Stimulated activated naive B cell treated with anti-CD40 and anti-IgM and Interleukin-4, amounts not matched to agents 10 μg/mL and 1 μg/mL and 100 μg/mL, for 72 hours (primary cell): Measurements from ENCODE around the gene PCDHB6.
"Not testable (repeated sequence)": the region's sequence is repeated elsewhere in the genome, so short reads cannot be mapped to it uniquely, and the experiment has no call there.

ENCODE experiments used
- ATAC-seq, 2 donors: fragments of 150-1000 bp; cut with Tn5 transposase; replicated peaks; 2 replicates each; pipeline ENCODE4 v1.10.0; 2021; ENCODE audit warnings: moderate library complexity in 1 of 2
- DNase-seq: peaks from one replicate; pipeline ENCODE4 v3.0.0; 2021
- H3K27ac Mint-ChIP-seq: one replicate; pipeline ENCODE4 v1.8.0; 2022; ENCODE audit warnings: mild to moderate bottlenecking, mixed read lengths
- H3K27me3 Mint-ChIP-seq, 2 donors: one replicate each; pipeline ENCODE4 v1.8.0; 2022; ENCODE audit warnings: mixed read lengths in 2 of 2
- H3K36me3 Mint-ChIP-seq, 2 donors: one replicate each; pipeline ENCODE4 v1.8.0; 2022; ENCODE audit warnings: mixed read lengths in 2 of 2, mild to moderate bottlenecking in 1 of 2
- H3K4me1 Mint-ChIP-seq, 2 donors: one replicate each; pipeline ENCODE4 v1.8.0; 2022; ENCODE audit warnings: mixed read lengths in 2 of 2, mild to moderate bottlenecking in 1 of 2
- H3K4me3 Mint-ChIP-seq, 2 donors: one replicate each; pipeline ENCODE4 v1.8.0; 2022; ENCODE audit warnings: mild to moderate bottlenecking in 2 of 2, mixed read lengths in 2 of 2, moderate library complexity in 1 of 2
- H3K9me3 Mint-ChIP-seq, 2 donors: one replicate each; pipeline ENCODE4 v1.8.0; 2022; ENCODE audit warnings: mixed read lengths in 2 of 2, mild to moderate bottlenecking in 1 of 2

The PCDHB6 gene

DNA sequence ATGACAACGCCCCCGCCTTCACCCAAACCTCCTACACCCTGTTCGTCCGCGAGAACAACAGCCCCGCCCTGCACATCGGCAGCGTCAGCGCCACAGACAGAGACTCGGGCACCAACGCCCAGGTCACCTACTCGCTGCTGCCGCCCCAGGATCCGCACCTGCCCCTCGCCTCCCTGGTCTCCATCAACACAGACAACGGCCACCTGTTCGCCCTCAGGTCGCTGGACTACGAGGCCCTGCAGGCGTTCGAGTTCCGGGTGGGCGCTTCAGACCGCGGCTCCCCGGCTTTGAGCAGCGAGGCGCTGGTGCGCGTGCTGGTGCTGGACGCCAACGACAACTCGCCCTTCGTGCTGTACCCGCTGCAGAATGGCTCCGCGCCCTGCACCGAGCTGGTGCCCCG lies 29.5 kb downstream of the PCDHB6 start:
- ATAC-seq, DNase-seq, H3K9me3 Mint-ChIP-seq, H3K4me3 Mint-ChIP-seq, H3K36me3 Mint-ChIP-seq, H3K27ac Mint-ChIP-seq, H3K4me1 Mint-ChIP-seq: not testable (repeated sequence)
- peaks cover 27 to 31% of the 10 kb centered on the region in 2 donors for H3K27me3 Mint-ChIP-seq

DNA sequence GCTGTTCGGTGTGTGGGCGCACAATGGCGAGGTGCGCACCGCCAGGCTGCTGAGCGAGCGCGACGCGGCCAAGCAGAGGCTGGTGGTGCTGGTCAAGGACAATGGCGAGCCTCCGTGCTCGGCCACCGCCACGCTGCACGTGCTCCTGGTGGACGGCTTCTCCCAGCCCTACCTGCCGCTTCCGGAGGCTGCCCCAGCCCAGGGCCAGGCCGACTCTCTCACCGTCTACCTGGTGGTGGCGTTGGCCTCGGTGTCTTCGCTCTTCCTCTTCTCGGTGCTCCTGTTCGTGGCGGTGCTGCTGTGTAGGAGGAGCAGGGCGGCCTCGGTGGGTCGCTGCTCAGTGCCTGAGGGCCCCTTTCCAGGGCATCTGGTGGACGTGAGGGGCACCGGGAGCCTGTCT lies 30.0 kb downstream of the PCDHB6 start:
- not testable (repeated sequence) for H3K4me1 Mint-ChIP-seq, ATAC-seq
- H3K27me3 Mint-ChIP-seq = peaks cover 32 to 33% of the 10 kb centered on the region in 2 donors

DNA sequence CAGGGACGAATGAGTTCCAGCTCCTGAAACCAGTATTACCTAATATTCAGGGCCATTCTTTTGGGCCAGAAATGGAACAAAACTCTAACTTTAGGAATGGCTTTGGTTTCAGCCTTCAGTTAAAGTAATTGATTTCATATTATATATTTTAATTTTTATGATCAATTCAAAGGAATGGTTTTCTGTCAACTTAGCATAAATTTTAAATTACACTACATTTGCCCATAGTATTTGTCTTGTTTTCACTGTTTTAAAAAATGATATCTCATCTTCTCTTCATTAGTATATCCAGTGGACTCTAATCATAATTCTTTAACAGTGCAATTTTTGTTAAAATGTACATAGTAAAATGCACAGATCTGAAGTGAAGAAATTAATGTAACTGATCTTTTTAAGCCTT lies 30.5 kb downstream of the PCDHB6 start:
- ATAC-seq = no peak
- Mint-ChIP-seq H3K36me3 (peaks cover 8 to 13% of the 10 kb centered on the region in 2 donors), H3K27me3 (peaks cover 36 to 37% of the 10 kb centered on the region in 2 donors), H3K4me1 (peaks cover 0 to 2% of the 10 kb centered on the region in 2 donors), H3K9me3 (peaks cover 8 to 10% of the 10 kb centered on the region in 2 donors), H3K4me3 (no peak overlapping the region), H3K27ac (peak overlapping the region; percentile 42)
- no peak for DNase-seq

More for the DNA sequence above, 30.0 kb downstream of the PCDHB6 start:
- H3K4me3 Mint-ChIP-seq, H3K9me3 Mint-ChIP-seq, DNase-seq: not testable (repeated sequence)
- H3K27ac Mint-ChIP-seq = peak overlapping the region; percentile 42
- H3K36me3 Mint-ChIP-seq = peaks cover 8 to 13% of the 10 kb centered on the region in 2 donors

DNA sequence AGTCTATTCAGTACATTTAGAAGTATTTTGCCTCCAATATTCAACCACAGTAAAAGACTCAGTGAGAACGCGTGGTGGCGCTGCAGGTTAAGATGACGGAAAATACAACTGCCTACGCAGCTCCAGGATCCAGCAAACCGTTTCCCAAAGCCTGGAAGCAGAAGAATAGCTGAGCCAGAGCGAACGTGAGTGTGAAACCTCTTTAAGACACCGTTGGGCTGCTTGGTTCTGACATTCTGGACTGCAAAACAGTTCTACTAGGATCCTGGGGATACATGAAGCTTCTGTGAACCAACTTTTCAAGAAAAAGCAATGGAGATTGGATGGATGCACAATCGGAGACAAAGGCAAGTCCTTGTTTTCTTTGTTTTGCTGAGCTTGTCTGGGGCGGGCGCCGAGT lies 32.4 kb downstream of the PCDHB6 start, which contains the start of gene PCDHB16:
Gene PCDHB16 (plus strand): TSS at position 140 of the 400 bp plus-strand sequence. CDS start 173 bp downstream, at position 313.
- H3K27me3 Mint-ChIP-seq = peaks cover 50 to 52% of the 10 kb centered on the region in 2 donors
- H3K9me3 Mint-ChIP-seq = peaks cover 13 to 14% of the 10 kb centered on the region in 2 donors
- H3K4me3 Mint-ChIP-seq = no peak within 1 kb of the TSS
- peak within 1 kb of the TSS; percentile 79 for H3K27ac Mint-ChIP-seq
- peaks cover 5 to 6% of the 10 kb centered on the region in 2 donors for H3K4me1 Mint-ChIP-seq
- ATAC-seq (no peak), DNase-seq (no peak)
- peaks cover 13 to 16% of the 10 kb centered on the region in 2 donors for H3K36me3 Mint-ChIP-seq

DNA sequence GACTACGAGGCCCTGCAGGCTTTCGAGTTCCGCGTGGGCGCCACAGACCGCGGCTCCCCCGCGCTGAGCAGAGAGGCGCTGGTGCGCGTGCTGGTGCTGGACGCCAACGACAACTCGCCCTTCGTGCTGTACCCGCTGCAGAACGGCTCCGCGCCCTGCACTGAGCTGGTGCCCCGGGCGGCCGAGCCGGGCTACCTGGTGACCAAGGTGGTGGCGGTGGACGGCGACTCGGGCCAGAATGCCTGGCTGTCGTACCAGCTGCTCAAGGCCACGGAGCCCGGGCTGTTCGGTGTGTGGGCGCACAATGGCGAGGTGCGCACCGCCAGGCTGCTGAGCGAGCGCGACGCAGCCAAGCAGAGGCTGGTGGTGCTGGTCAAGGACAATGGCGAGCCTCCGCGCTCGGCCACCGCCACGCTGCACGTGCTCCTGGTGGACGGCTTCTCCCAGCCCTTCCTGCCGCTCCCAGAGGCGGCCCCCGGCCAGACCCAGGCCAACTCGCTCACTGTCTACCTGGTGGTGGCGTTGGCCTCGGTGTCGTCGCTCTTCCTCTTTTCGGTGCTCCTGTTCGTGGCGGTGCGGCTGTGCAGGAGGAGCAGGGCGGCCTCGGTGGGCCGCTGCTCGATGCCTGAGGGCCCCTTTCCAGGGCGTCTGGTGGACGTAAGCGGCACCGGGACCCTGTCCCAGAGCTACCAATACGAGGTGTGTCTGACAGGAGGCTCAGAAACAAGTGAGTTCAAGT lies 34.4 kb downstream of the PCDHB6 start:
- Mint-ChIP-seq H3K9me3 (peaks cover 17 to 20% of the 10 kb centered on the region in 2 donors), H3K27me3 (peaks cover 62 to 67% of the 10 kb centered on the region in 2 donors), H3K36me3 (peaks cover 19 to 21% of the 10 kb centered on the region in 2 donors), H3K4me3 (peak overlapping the region; percentile 25 to 39)
- not testable (repeated sequence) for H3K27ac Mint-ChIP-seq, H3K4me1 Mint-ChIP-seq, ATAC-seq, DNase-seq

DNA sequence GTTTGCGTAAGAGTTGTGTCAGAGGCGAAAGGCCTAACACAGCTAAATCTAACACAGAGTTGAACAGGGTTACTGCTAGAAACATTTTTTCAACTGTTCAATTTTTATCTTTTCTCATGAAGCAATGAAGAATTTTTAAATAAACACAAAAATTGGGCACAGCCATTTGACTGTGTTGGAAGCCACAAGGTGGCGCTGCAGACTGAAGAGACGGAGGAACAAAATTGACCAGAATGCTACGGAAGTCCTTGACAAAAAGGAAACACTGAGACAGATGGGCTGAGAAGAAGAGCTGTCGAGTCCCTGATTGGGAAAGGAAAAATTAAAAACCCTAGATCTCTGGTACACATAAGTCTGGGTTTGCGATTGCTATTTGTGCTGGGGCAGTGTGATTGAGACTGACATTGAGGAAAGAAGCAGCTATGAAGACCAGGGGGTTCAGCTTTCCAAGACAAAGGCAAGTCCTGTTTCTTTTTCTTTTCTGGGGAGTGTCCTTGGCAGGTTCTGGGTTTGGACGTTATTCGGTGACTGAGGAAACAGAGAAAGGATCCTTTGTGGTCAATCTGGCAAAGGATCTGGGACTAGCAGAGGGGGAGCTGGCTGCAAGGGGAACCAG lies 37.1 kb downstream of the PCDHB6 start, which contains the start of gene PCDHB9:
Gene PCDHB9 (plus strand): TSS at position 265 of the 616 bp plus-strand sequence. CDS start 158 bp downstream, at position 423.
- no peak for DNase-seq
- H3K4me1 Mint-ChIP-seq = peaks cover 6 to 7% of the 10 kb centered on the region in 2 donors
- peaks cover 21 to 24% of the 10 kb centered on the region in 2 donors for H3K9me3 Mint-ChIP-seq

DNA sequence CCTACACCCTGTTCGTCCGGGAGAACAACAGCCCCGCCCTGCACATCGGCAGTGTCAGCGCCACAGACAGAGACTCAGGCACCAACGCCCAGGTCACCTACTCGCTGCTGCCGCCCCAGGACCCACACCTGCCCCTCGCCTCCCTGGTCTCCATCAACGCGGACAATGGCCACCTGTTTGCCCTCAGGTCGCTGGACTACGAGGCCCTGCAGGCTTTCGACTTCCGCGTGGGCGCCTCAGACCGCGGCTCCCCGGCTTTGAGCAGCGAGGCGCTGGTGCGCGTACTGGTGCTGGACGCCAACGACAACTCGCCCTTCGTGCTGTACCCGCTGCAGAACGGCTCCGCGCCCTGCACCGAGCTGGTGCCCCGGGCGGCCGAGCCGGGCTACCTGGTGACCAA lies 38.8 kb downstream of the PCDHB6 start:
- not testable (repeated sequence) for H3K4me3 Mint-ChIP-seq, ATAC-seq

More for the DNA sequence above, 37.1 kb downstream of the PCDHB6 start, which contains the start of gene PCDHB9:
- ATAC-seq = no peak
- Mint-ChIP-seq H3K36me3 (peaks cover 16 to 27% of the 10 kb centered on the region in 2 donors), H3K27me3 (peaks cover 67 to 77% of the 10 kb centered on the region in 2 donors), H3K4me3 (peak within 1 kb of the TSS; percentile 65 to 67), H3K27ac (no peak within 1 kb of the TSS)

DNA sequence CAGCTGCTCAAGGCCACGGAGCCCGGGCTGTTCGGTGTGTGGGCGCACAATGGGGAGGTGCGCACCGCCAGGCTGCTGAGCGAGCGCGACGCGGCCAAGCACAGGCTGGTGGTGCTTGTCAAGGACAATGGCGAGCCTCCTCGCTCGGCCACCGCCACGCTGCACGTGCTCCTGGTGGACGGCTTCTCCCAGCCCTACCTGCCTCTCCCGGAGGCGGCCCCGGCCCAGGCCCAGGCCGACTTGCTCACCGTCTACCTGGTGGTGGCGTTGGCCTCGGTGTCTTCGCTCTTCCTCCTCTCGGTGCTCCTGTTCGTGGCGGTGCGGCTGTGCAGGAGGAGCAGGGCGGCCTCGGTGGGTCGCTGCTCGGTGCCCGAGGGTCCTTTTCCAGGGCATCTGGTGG lies 39.3 kb downstream of the PCDHB6 start:
- Mint-ChIP-seq H3K27me3 (peaks cover 64 to 74% of the 10 kb centered on the region in 2 donors), H3K9me3 (peaks cover 14 to 27% of the 10 kb centered on the region in 2 donors), H3K36me3 (peaks cover 13 to 26% of the 10 kb centered on the region in 2 donors)
- H3K27ac Mint-ChIP-seq, H3K4me3 Mint-ChIP-seq, DNase-seq, ATAC-seq, H3K4me1 Mint-ChIP-seq: not testable (repeated sequence)

More for the DNA sequence above, 38.8 kb downstream of the PCDHB6 start:
- not testable (repeated sequence) for H3K4me1 Mint-ChIP-seq, H3K27ac Mint-ChIP-seq, DNase-seq
- H3K9me3 Mint-ChIP-seq = peaks cover 14 to 27% of the 10 kb centered on the region in 2 donors
- H3K36me3 Mint-ChIP-seq = peaks cover 13 to 26% of the 10 kb centered on the region in 2 donors
- H3K27me3 Mint-ChIP-seq = peaks cover 63 to 75% of the 10 kb centered on the region in 2 donors

DNA sequence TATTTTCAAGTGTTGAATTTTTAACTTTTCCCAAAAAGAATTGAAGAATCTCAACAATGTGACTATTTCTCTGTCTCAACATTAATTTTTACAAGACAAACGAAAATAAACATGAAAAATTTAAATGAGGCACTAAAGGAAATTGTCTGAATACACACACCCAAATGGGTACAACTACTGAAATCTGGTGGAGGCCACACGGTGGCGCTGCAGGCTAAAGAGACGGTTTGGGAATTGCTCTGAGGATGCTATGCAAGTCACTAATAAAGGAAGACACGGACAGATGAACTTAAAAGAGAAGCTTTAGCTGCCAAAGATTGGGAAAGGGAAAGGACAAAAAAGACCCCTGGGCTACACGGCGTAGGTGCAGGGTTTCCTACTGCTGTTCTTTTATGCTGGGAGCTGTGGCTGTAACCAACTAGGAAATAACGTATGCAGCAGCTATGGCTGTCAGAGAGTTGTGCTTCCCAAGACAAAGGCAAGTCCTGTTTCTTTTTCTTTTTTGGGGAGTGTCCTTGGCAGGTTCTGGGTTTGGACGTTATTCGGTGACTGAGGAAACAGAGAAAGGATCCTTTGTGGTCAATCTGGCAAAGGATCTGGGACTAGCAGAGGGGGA lies 42.4 kb downstream of the PCDHB6 start, which contains the start of gene PCDHB10:
Gene PCDHB10 (plus strand): TSS at position 244 of the 616 bp plus-strand sequence. CDS start 200 bp downstream, at position 444.
- peak within 1 kb of the TSS; percentile 56 for H3K27ac Mint-ChIP-seq
- peaks cover 42 to 48% of the 10 kb centered on the region in 2 donors for H3K27me3 Mint-ChIP-seq
- peaks cover under 1 to 2% of the 10 kb centered on the region in 2 donors for H3K4me1 Mint-ChIP-seq
- no peak within 1 kb of the TSS for H3K4me3 Mint-ChIP-seq
- peaks cover 19 to 24% of the 10 kb centered on the region in 2 donors for H3K9me3 Mint-ChIP-seq
- DNase-seq (no peak), ATAC-seq (no peak)
- peaks cover 6 to 21% of the 10 kb centered on the region in 2 donors for H3K36me3 Mint-ChIP-seq

DNA sequence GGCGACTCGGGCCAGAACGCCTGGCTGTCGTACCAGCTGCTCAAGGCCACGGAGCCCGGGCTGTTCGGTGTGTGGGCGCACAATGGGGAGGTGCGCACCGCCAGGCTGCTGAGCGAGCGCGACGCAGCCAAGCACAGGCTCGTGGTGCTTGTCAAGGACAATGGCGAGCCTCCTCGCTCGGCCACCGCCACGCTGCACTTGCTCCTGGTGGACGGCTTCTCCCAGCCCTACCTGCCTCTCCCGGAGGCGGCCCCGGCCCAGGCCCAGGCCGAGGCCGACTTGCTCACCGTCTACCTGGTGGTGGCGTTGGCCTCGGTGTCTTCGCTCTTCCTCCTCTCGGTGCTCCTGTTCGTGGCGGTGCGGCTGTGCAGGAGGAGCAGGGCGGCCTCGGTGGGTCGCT lies 44.5 kb downstream of the PCDHB6 start:
- not testable (repeated sequence) for H3K4me3 Mint-ChIP-seq, DNase-seq, H3K4me1 Mint-ChIP-seq, H3K27ac Mint-ChIP-seq, ATAC-seq
- H3K36me3 Mint-ChIP-seq = peaks cover 3 to 13% of the 10 kb centered on the region in 2 donors
- peaks cover 38 to 42% of the 10 kb centered on the region in 2 donors for H3K27me3 Mint-ChIP-seq
- H3K9me3 Mint-ChIP-seq = peaks cover 22 to 28% of the 10 kb centered on the region in 2 donors

DNA sequence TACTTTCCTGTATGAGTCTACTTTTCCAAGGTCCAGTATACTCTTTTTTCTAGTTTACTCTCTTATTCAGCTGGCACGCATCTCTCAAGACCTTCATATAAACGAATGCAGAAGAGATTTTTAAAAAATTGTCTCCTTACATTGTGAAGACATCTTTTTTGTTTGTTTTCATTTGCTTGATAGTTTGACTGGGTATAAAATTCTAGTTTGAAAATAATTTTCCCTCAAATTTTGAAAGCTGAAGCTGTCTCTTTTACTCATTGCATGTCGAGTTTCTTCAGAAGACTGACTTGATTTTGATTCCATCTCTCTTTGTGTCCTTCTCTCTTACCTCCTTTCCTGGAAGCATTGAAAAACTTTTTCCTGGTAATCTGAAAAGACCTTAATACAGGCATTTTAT lies 46.5 kb downstream of the PCDHB6 start:
- no peak for ATAC-seq
- Mint-ChIP-seq H3K4me1 (peaks cover 0 to 2% of the 10 kb centered on the region in 2 donors), H3K9me3 (peaks cover 25 to 31% of the 10 kb centered on the region in 2 donors), H3K4me3 (no peak overlapping the region), H3K27me3 (peaks cover 42 to 51% of the 10 kb centered on the region in 2 donors), H3K27ac (no peak overlapping the region), H3K36me3 (peaks cover 3 to 13% of the 10 kb centered on the region in 2 donors)
- no peak for DNase-seq

DNA sequence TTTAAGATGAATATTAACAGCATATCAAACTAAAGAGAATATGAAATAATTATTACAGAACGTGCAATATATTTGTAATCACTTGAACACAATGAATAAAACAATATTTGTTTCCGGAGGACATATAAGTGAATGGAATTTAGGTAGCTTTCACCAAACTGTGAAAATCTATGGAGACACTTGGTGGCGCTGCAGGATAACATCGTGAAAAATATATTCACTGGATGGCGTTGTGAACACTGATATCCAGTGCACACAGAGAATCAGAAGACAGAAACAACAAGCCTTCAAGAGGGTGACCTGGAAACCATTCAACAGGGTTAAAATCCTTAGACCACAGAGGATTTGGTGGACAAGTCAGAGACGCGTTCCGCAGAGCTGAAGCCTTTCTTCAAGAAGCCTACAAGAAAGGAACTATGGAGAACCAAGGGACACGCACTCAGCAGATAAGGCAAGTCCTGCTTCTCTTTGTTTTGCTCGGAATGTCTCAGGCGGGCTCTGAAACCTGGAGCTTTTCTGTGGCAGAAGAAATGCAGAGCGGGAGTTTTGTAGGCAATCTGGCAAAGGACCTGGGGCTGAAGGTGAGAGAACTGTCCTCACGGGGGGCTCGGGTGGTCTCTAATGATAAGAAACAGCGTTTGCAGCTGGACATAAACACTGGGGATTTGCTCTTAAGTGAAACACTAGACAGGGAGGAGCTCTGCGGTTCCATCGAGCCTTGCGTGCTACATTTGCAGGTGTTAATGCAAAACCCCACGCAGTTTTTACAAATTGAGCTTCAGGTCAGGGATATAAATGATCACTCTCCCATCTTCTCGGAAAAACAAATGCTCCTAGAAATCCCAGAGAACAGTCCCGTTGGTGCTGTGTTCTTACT lies 49.7 kb downstream of the PCDHB6 start, which contains the start of gene PCDHB11:
Gene PCDHB11 (plus strand): TSS at position 269 of the 877 bp plus-strand sequence. CDS start 148 bp downstream, at position 417.
- H3K36me3 Mint-ChIP-seq = peaks cover 3 to 7% of the 10 kb centered on the region in 2 donors
- DNase-seq (no peak), ATAC-seq (no peak)
- H3K4me3 Mint-ChIP-seq = no peak within 1 kb of the TSS
- H3K27ac Mint-ChIP-seq = peak within 1 kb of the TSS; percentile 47
- peaks cover 22 to 27% of the 10 kb centered on the region in 2 donors for H3K9me3 Mint-ChIP-seq
- H3K4me1 Mint-ChIP-seq = no peaks in the 10 kb centered on the region
- H3K27me3 Mint-ChIP-seq = peaks cover 40 to 41% of the 10 kb centered on the region in 2 donors

DNA sequence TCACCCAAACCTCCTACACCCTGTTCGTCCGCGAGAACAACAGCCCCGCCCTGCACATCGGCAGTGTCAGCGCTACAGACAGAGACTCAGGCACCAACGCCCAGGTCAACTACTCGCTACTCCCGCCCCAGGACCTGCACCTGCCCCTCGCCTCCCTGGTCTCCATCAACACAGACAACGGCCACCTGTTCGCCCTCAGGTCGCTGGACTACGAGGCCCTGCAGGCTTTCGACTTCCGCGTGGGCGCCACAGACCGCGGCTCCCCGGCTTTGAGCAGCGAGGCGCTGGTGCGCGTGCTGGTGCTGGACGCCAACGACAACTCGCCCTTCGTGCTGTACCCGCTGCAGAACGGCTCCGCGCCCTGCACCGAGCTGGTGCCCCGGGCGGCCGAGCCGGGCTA lies 51.3 kb downstream of the PCDHB6 start:
- not testable (repeated sequence) for DNase-seq, H3K27ac Mint-ChIP-seq, H3K36me3 Mint-ChIP-seq, H3K4me3 Mint-ChIP-seq, ATAC-seq, H3K4me1 Mint-ChIP-seq
- Mint-ChIP-seq H3K9me3 (peaks cover 22 to 25% of the 10 kb centered on the region in 2 donors), H3K27me3 (peaks cover 41 to 45% of the 10 kb centered on the region in 2 donors)
